Keratinocyte (primary cell): ENCODE data around the gene SLC25A10. TPM values are rescaled to one million over a fixed set of nuclear protein-coding genes. Genes with fewer than 3 reads are reported as not detected.

Source experiments
- DNase-seq: peaks from one replicate; pipeline ENCODE4 v3.0.0-alpha.2; 2011; ENCODE audit warnings: low read depth, missing footprints, low spot score
- FAIRE-seq: peaks from 2 replicates; lab custom pipeline; 2011; peaks lifted over from hg19 to GRCh38; lab: Jason Lieb, UNC
- H2AFZ ChIP-seq: 2 replicates; pipeline ENCODE4 v1.6.0; 2012; ENCODE audit warnings: low read length, control low read depth, inconsistent platforms; ENCODE audit not compliant: control insufficient read depth
- H3K27ac ChIP-seq: 2 replicates; pipeline ENCODE4 v1.5.1; 2011; ENCODE audit warnings: low read length; ENCODE audit not compliant: control insufficient read depth, insufficient read depth
- H3K27me3 ChIP-seq: 3 replicates; pipeline ENCODE4 v1.6.0; 2011; ENCODE audit warnings: low read length; ENCODE audit not compliant: control insufficient read depth, insufficient read depth; ENCODE audit errors: extremely low read depth
- H3K36me3 ChIP-seq, 2 experiments: 2 replicates in 1 of 2; 3 replicates in 1 of 2; pipeline ENCODE4 v1.5.1; 2011; ENCODE audit warnings: low read length in 2 of 2, mild to moderate bottlenecking in 1 of 2; ENCODE audit not compliant: control insufficient read depth in 2 of 2, insufficient read depth in 2 of 2; ENCODE audit errors: extremely low read depth in 1 of 2
- H3K4me1 ChIP-seq: 3 replicates; pipeline ENCODE4 v1.5.1; 2011; ENCODE audit warnings: low read length; ENCODE audit not compliant: control insufficient read depth, insufficient read depth; ENCODE audit errors: extremely low read depth
- H3K4me2 ChIP-seq: 3 replicates; pipeline ENCODE4 v1.6.0; 2011; ENCODE audit warnings: low read depth, low read length; ENCODE audit not compliant: control insufficient read depth, insufficient read depth; ENCODE audit errors: extremely low read depth
- H3K4me3 ChIP-seq, 3 experiments: fragments of 200-600 bp in 1 of 3; sonication (generic) in 1 of 3; 2 replicates in 2 of 3; 3 replicates in 1 of 3; pipeline ENCODE4 v1.5.1; 2011 to 2016; ENCODE audit warnings: low read length in 3 of 3, mild to moderate bottlenecking in 3 of 3, control low read depth in 2 of 3, inconsistent platforms in 1 of 3, low read depth in 1 of 3, mixed read lengths in 1 of 3, mixed run types in 1 of 3, moderate library complexity in 1 of 3; ENCODE audit not compliant: control insufficient read depth in 2 of 3, insufficient read depth in 2 of 3; ENCODE audit errors: extremely low read depth in 1 of 3
- H3K79me2 ChIP-seq: 2 replicates; pipeline ENCODE4 v1.6.0; 2012; ENCODE audit warnings: low read length; ENCODE audit not compliant: control insufficient read depth, insufficient read depth
- H3K9ac ChIP-seq: 3 replicates; pipeline ENCODE4 v1.6.0; 2011; ENCODE audit warnings: low read length; ENCODE audit not compliant: control insufficient read depth, insufficient read depth; ENCODE audit errors: extremely low read depth
- H3K9me1 ChIP-seq: 3 replicates; pipeline ENCODE4 v1.6.0; 2011; ENCODE audit warnings: low read length; ENCODE audit not compliant: control insufficient read depth, insufficient read depth; ENCODE audit errors: extremely low read depth
- H3K9me3 ChIP-seq: 2 replicates; pipeline ENCODE4 v1.5.1; 2012; ENCODE audit warnings: low read depth, low read length; ENCODE audit not compliant: control insufficient read depth
- H4K20me1 ChIP-seq: 3 replicates; pipeline ENCODE4 v1.6.0; 2011; ENCODE audit warnings: low read length; ENCODE audit not compliant: control insufficient read depth, insufficient read depth; ENCODE audit errors: extremely low read depth
- CTCF ChIP-seq, 3 experiments: IDR thresholded peaks in 1 of 3; conservative IDR thresholded peaks in 1 of 3; optimal IDR thresholded peaks in 1 of 3; 2 replicates in 2 of 3; 3 replicates in 1 of 3; pipeline versions ENCODE3 to v1.5.1; 2011; ENCODE audit warnings: low read length in 3 of 3, mild to moderate bottlenecking in 3 of 3, moderate library complexity in 2 of 3, control low read depth in 1 of 3, inconsistent platforms in 1 of 3; ENCODE audit not compliant: insufficient read depth in 2 of 3; ENCODE audit errors: extremely low read depth in 1 of 3
- EZH2 ChIP-seq: IDR thresholded peaks from one replicate; pipeline ENCODE4 v1.6.1; 2012; ENCODE audit warnings: inconsistent platforms, mild to moderate bottlenecking, low read length, moderate library complexity
- dilution Hi-C: fragments of 300-500 bp; cut with MboI; formaldehyde crosslinking; loops from one replicate; pipeline ENCODE4 v1.7.0; 2020; ENCODE audit warnings: low sequenced_read_pairs; ENCODE audit not compliant: extremely low pct_ligation_motif_present
- polyA plus RNA-seq, 5 experiments: library from polyadenylated mRNA; depleted of rRNA in 3 of 5; stranded (reverse) in 3 of 5; stranded (forward) in 1 of 5; unstranded in 1 of 5; fragments of >200 nt; gene quantifications; 1 replicate in 1 of 5; 2 replicates in 3 of 5; 3 replicates in 1 of 5; pipeline versions ENCODE4 v1.2.1 to v1.2.3, GENCODE V29; 2011 to 2012; ENCODE audit warnings: missing spikeins in 2 of 5, low read depth in 1 of 5, low replicate concordance in 1 of 5

The SLC25A10 gene
- polyA plus RNA-seq, 1 donor (not counting 4 experiments of a cell fraction or from before 2014, with no cell fraction given): 12.7 TPM

GRCh38 chr17:81672504-81672903, 39.6 kb upstream of the SLC25A10 start:
- DNase-seq (no peak), FAIRE-seq (no peak)
- H3K27me3 ChIP-seq: no peaks in the 10 kb centered on the region
- peaks cover 38 to 44% of the 10 kb centered on the region in 2 experiments for H3K36me3 ChIP-seq
- no peaks in the 10 kb centered on the region for H3K9me1 ChIP-seq
- peaks cover 15% of the 10 kb centered on the region for H3K4me1 ChIP-seq
- H3K9me3 ChIP-seq: no peaks in the 10 kb centered on the region
- H3K9ac ChIP-seq: no peak overlapping the region
- H3K27ac ChIP-seq: no peak overlapping the region
- H3K4me2 ChIP-seq: no peak overlapping the region
- dilution Hi-C loops: no loop called here
- no peak for TF ChIP-seq EZH2
- no peak for TF ChIP-seq CTCF (optimal IDR thresholded peaks at IDR 0.05 in 1 of 3, IDR thresholded peaks at IDR 0.05 in 1 of 3, conservative IDR thresholded peaks at IDR 0.05 in 1 of 3; ENCODE audit: extremely low read depth in 1 of 3, insufficient read depth in 2 of 3, low read length in 3 of 3)
- no peaks in the 10 kb centered on the region for H4K20me1 ChIP-seq
- no peak overlapping the region for H2AFZ ChIP-seq
- H3K79me2 ChIP-seq: peaks cover 28% of the 10 kb centered on the region
- H3K4me3 ChIP-seq: no peak overlapping the region

- peaks cover 24% of the 10 kb centered on the region for H3K79me2 ChIP-seq
- H3K4me2 ChIP-seq: no peak overlapping the region
- dilution Hi-C loops: no loop called here
- no peak overlapping the region for H3K4me3 ChIP-seq
- H3K4me1 ChIP-seq: peaks cover 11% of the 10 kb centered on the region
- peaks cover 38 to 44% of the 10 kb centered on the region in 2 experiments for H3K36me3 ChIP-seq
- H4K20me1 ChIP-seq: no peaks in the 10 kb centered on the region
- no peaks in the 10 kb centered on the region for H3K9me1 ChIP-seq
- no peak overlapping the region for H3K27ac ChIP-seq
- no peaks in the 10 kb centered on the region for H3K9me3 ChIP-seq
- H3K9ac ChIP-seq: no peak overlapping the region
- no peaks in the 10 kb centered on the region for H3K27me3 ChIP-seq
- no peak for TF ChIP-seq EZH2
- no peak for TF ChIP-seq CTCF (optimal IDR thresholded peaks at IDR 0.05 in 1 of 3, IDR thresholded peaks at IDR 0.05 in 1 of 3, conservative IDR thresholded peaks at IDR 0.05 in 1 of 3; ENCODE audit: extremely low read depth in 1 of 3, insufficient read depth in 2 of 3, low read length in 3 of 3)
- FAIRE-seq (no peak), DNase-seq (no peak)
- no peak overlapping the region for H2AFZ ChIP-seq
Measured at GRCh38 chr17:81672954-81673353, 39.1 kb upstream of the SLC25A10 start.
